Measurements from ENCODE around the gene PPP2R2B.

PPP2R2B gene

GRCh38 chr5:146699664-146700418 is 178.7 kb downstream of the PPP2R2B start:
- no peak for DNase-seq (ENCODE audit: low read depth)

GRCh38 chr5:146699138-146699537 is 179.4 kb downstream of the PPP2R2B start:
- no peak for DNase-seq (ENCODE audit: low read depth)

GRCh38 chr5:146698651-146699050 is 179.9 kb downstream of the PPP2R2B start:
- no peak for DNase-seq (ENCODE audit: low read depth)

- no peak for DNase-seq (ENCODE audit: low read depth)
Observed at GRCh38 chr5:146697211-146697610, 181.3 kb downstream of the PPP2R2B start.

- no peak for DNase-seq (ENCODE audit: low read depth)
Observed at GRCh38 chr5:146695646-146696045, 182.9 kb downstream of the PPP2R2B start.

- DNase-seq (ENCODE audit: low read depth), result no peak
Observed at GRCh38 chr5:146690880-146691355, 187.6 kb downstream of the PPP2R2B start.

GRCh38 chr5:146687630-146688029 is 190.9 kb downstream of the PPP2R2B start:
- DNase-seq (ENCODE audit: low read depth), result no peak

- DNase-seq (ENCODE audit: low read depth), result no peak
Observed at GRCh38 chr5:146683861-146684260, 194.7 kb downstream of the PPP2R2B start.

GRCh38 chr5:146682899-146683532 is 195.5 kb downstream of the PPP2R2B start:
- DNase-seq (ENCODE audit: low read depth), result no peak

GRCh38 chr5:146681585-146682105 is 196.9 kb downstream of the PPP2R2B start:
- no peak for DNase-seq (ENCODE audit: low read depth)

GRCh38 chr5:146680846-146681584 is 197.5 kb downstream of the PPP2R2B start:
- no peak for DNase-seq (ENCODE audit: low read depth)

GRCh38 chr5:146675636-146676035 is 202.9 kb downstream of the PPP2R2B start:
- no peak for DNase-seq (ENCODE audit: low read depth)

GRCh38 chr5:146672866-146673265 is 205.7 kb downstream of the PPP2R2B start:
- DNase-seq (ENCODE audit: low read depth), result no peak

- no peak for DNase-seq (ENCODE audit: low read depth)
Observed at GRCh38 chr5:146671561-146672295, 206.8 kb downstream of the PPP2R2B start.

- no peak for DNase-seq (ENCODE audit: low read depth)
Observed at GRCh38 chr5:146669656-146670055, 208.9 kb downstream of the PPP2R2B start.

GRCh38 chr5:146667633-146668272 is 210.8 kb downstream of the PPP2R2B start:
- no peak for DNase-seq (ENCODE audit: low read depth)

- no peak for DNase-seq (ENCODE audit: low read depth)
Observed at GRCh38 chr5:146662229-146662628, 216.3 kb downstream of the PPP2R2B start.

- DNase-seq (ENCODE audit: low read depth), result no peak
Observed at GRCh38 chr5:146660376-146660960, 218.1 kb downstream of the PPP2R2B start.

GRCh38 chr5:146659961-146660360 is 218.6 kb downstream of the PPP2R2B start:
- DNase-seq (ENCODE audit: low read depth), result no peak

- DNase-seq (ENCODE audit: low read depth), result no peak
Observed at GRCh38 chr5:146656703-146657102, 221.9 kb downstream of the PPP2R2B start.

GRCh38 chr5:146653560-146653959 is 225.0 kb downstream of the PPP2R2B start:
- no peak for DNase-seq (ENCODE audit: low read depth)
